GM19328 (cell line): ENCODE data around the gene WDR18.

Experiments
- ATAC-seq: cut with Tn5 transposase; IDR thresholded peaks from one replicate; pipeline ENCODE4 v1.9.1; 2021; ENCODE audit warnings: mild to moderate bottlenecking, moderate library complexity; ENCODE audit not compliant: unreplicated experiment

The WDR18 gene

GRCh38 chr19:991174-991931, 7.2 kb downstream of the WDR18 start:
- ATAC-seq: no peak

GRCh38 chr19:991932-992669, 8.0 kb downstream of the WDR18 start:
- no peak for ATAC-seq

- ATAC-seq: no peak
These were observed 8.5 kb downstream of the WDR18 start for GRCh38 chr19:992670-993055.

GRCh38 chr19:993361-993830, 9.3 kb downstream of the WDR18 start:
- no peak for ATAC-seq

- ATAC-seq: no peak
These were observed 9.8 kb downstream of the WDR18 start for GRCh38 chr19:993831-994393.

- no peak for ATAC-seq
These were observed 10.4 kb downstream of the WDR18 start for GRCh38 chr19:994516-994915.

GRCh38 chr19:995051-995827, 11.1 kb downstream of the WDR18 start:
- no peak for ATAC-seq

GRCh38 chr19:996051-996838, 12.1 kb downstream of the WDR18 start:
- ATAC-seq: no peak

- no peak for ATAC-seq
These were observed 13.9 kb downstream of the WDR18 start for GRCh38 chr19:998064-998463.

- ATAC-seq: no peak
These were observed 15.2 kb downstream of the WDR18 start for GRCh38 chr19:999379-999719.

- no peak for ATAC-seq
These were observed 15.9 kb downstream of the WDR18 start, which contains the start of gene GRIN3B for GRCh38 chr19:1000095-1000494. TSS of gene GRIN3B (plus strand) at chr19:1000419. CDS start at chr19:1000438, 19 bp downstream.

GRCh38 chr19:1000591-1001537, 16.7 kb downstream of the WDR18 start:
- no peak for ATAC-seq

- no peak for ATAC-seq
These were observed 17.5 kb downstream of the WDR18 start for GRCh38 chr19:1001538-1002166.

- no peak for ATAC-seq
These were observed 18.5 kb downstream of the WDR18 start for GRCh38 chr19:1002600-1002999.

GRCh38 chr19:1003283-1003682, 19.1 kb downstream of the WDR18 start:
- no peak for ATAC-seq

GRCh38 chr19:1004204-1004802, 20.2 kb downstream of the WDR18 start:
- no peak for ATAC-seq

GRCh38 chr19:1004803-1005664, 20.9 kb downstream of the WDR18 start:
- no peak for ATAC-seq
